ENCODE data around the gene HOXA3. TPM values are rescaled to one million over a fixed set of nuclear protein-coding genes. Genes with fewer than 3 reads are reported as not detected.
A peak's percentile ranks its signal among the peaks of the same experiment; 100 is the strongest.

Gene HOXA3
- total RNA-seq, 1 donor from 2014 or later = 209 TPM

DNA sequence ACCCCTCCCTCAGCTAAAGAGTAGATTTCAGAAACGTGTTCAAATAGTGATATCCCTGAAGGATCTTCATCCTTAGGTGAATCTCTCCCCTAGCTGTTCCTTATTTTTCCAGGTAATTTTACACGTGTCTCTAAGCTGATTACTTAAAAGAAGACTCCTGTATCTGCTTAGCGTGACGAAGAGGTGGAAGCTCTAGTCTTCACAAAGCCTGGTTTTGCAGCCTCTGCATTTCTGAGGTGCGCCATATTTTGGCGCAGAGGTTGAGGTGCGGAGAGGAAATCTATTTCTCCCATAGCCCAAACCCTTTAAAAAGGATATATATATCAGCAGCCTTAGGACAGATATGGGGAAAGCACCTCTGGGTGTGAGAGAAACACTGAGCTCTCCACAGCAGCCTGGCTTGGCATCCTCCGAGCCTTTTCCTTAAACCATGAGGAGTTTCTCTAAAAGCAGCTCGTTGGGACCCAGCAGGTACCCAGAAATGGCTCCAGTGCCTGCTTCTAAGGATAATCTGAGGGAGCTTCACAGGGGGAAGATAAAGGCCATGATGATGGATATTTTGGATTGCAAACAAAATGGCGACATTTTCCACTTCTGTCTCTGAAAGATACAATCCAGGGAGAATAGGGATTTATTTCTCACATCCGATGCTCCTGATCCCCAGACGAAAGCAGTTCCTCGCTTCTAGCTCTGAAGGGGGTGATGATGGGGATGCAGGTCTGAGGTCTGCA lies 46.9 kb downstream of the HOXA3 start:
- H3K9me3 Mint-ChIP-seq = no peaks in the 10 kb centered on the region
- H3K27ac Mint-ChIP-seq = peak overlapping the region; percentile 100
- DNase-seq (ENCODE audit: low spot score in 2 of 2, unreplicated experiment in 2 of 2) = no peak
- H3K4me1 Mint-ChIP-seq = peaks cover 92% of the 10 kb centered on the region
- H3K36me3 Mint-ChIP-seq = peaks cover 8% of the 10 kb centered on the region
- TF ChIP-seq, protein P1, sequence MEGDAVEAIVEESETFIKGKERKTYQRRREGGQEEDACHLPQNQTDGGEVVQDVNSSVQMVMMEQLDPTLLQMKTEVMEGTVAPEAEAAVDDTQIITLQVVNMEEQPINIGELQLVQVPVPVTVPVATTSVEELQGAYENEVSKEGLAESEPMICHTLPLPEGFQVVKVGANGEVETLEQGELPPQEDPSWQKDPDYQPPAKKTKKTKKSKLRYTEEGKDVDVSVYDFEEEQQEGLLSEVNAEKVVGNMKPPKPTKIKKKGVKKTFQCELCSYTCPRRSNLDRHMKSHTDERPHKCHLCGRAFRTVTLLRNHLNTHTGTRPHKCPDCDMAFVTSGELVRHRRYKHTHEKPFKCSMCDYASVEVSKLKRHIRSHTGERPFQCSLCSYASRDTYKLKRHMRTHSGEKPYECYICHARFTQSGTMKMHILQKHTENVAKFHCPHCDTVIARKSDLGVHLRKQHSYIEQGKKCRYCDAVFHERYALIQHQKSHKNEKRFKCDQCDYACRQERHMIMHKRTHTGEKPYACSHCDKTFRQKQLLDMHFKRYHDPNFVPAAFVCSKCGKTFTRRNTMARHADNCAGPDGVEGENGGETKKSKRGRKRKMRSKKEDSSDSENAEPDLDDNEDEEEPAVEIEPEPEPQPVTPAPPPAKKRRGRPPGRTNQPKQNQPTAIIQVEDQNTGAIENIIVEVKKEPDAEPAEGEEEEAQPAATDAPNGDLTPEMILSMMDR (IDR thresholded peaks at IDR 0.05; ENCODE audit: unreplicated experiment) = no peak
- H3K4me3 Mint-ChIP-seq = peak overlapping the region; percentile 98
- H3K27me3 Mint-ChIP-seq (ENCODE audit: low read depth) = no peaks in the 10 kb centered on the region

DNA sequence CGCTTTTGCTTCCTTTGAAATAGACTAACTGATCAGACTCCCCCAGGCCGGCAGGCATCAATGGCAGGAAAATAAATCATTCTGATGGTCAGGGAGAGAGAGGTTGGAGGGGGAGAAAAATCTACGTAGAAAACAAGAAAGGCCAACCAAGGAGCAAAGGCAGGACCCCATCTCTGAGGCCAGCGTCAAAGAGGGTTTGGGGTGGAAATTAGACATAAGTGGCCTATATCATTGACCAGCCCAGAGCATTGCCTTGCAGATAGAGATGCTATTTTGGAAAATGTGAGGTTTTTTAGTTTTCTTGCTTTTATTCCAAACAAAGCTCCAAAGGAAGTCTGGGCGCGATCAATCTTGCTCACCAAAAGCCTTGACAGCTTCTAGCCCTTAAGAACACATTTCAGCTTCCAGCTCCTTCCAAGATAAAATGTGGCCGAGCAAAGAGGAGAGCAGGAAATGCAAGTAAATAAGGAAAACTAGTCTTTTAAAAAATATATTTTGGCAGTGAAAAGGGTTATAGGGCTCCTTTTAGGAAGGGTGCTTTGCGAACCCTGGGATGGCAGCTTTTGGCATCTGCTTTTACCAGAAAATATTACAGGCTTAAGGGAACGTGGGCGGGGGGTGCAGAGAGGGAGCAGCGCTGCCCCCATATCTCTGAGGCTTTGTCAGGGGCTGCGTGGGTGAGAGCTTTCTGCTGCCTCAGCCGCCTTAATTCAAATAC lies 47.9 kb downstream of the HOXA3 start:
- no peak for DNase-seq (ENCODE audit: low spot score in 2 of 2, unreplicated experiment in 2 of 2)
- H3K27me3 Mint-ChIP-seq (ENCODE audit: low read depth) = no peaks in the 10 kb centered on the region
- H3K27ac Mint-ChIP-seq = peak overlapping the region; percentile 100

DNA sequence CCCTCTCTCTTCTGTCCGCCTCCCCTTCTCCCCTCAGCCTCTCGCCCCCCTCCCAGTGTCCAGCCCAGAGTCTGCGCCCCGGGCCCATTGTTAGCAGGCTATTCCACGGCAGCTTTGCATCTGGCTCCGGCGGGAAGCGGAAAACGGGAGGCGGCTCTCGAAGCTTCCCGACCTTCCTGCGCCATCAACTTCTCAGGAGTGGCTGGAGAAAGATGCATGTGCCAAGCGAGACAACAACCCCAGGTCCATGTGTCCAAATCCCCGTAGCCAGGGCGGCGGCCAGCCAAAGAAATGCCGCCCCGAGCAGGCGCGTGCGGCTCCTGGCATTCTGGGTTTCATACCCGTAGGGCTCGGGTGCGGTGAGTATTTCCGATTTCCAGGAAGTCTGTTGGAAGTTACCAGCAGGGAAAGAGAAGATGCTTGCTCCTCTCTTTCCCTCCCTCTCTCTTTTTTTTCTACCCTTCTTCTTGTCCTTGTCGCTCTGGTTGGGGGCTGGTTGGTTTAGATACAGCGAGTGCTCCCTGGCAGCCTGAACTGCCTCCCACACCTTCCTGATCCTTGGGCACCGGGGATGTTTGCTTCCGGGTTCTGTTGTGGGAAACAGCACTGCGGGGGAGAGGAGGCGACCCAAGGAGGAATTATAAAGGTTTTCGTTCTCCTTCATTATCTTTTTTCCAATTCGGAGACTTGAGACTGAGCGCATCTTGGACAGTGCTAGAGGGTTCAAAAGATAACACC lies 48.7 kb downstream of the HOXA3 start:
- Mint-ChIP-seq H3K4me3 (peak overlapping the region; percentile 98), H3K27me3 (ENCODE audit: low read depth) (no peaks in the 10 kb centered on the region), H3K27ac (peak overlapping the region; percentile 100), H3K4me1 (peaks cover 93% of the 10 kb centered on the region), H3K9me3 (no peaks in the 10 kb centered on the region), H3K36me3 (peaks cover 20% of the 10 kb centered on the region)
- DNase-seq (ENCODE audit: low spot score in 2 of 2, unreplicated experiment in 2 of 2) = no peak
- TF ChIP-seq, protein P1 (IDR thresholded peaks at IDR 0.05; ENCODE audit: unreplicated experiment) = no peak

More for the DNA sequence above, 47.9 kb downstream of the HOXA3 start:
- Mint-ChIP-seq H3K9me3 (no peaks in the 10 kb centered on the region), H3K4me3 (peak overlapping the region; percentile 98), H3K36me3 (peaks cover 15% of the 10 kb centered on the region), H3K4me1 (peaks cover 93% of the 10 kb centered on the region)
- TF ChIP-seq, protein P1 (IDR thresholded peaks at IDR 0.05; ENCODE audit: unreplicated experiment) = no peak

DNA sequence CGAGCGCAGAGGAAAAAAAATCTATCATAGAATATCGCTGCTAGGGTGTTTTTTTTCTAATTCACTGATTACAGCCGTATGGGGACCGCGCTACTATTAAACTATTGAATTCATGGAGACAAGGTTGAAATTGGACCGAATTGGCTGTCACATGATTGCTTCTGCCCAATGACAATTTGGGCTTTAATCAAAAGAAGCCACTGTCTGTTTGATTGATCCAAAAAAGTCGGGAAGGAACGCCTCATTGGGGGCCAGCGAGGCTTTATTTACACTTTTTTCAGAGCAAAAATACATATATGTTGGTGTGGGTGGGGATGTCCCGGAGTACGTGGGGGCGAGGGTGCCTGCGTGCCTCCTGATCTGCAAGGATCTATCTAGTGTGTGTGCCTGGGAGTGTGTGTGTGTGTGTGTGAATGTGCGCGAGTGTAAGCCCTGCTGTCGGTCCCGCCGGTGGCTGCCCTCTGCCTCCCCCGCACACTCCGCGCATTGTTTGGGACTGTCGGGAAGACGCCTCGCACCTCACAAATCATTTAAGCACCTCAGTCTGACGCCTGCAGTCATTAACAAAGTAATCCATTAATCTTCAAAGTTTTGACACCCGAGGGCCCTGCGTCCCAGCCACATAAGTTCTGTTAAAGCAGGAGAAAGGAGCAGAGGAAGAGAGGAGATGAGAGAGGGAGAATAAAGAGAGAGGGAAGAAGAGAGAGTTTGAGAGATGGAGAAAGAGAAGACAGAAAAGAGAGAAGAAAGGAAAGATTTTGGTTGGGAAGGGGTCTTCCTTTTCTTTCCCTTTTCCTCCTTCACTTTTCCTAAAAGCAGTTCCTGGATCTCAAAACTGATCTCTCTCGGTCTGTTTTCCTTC lies 49.6 kb downstream of the HOXA3 start, which contains the start of gene HOXA2:
TSS of gene HOXA2 (minus strand) at position 103 of the 862 bp plus-strand sequence. CDS start 183 bp downstream, outside the sequence.
- H3K27ac Mint-ChIP-seq = peak within 1 kb of the TSS; percentile 100
- DNase-seq (ENCODE audit: low spot score in 2 of 2, unreplicated experiment in 2 of 2) = peak in 1 of 2 experiments; percentile 74
- H3K4me3 Mint-ChIP-seq = peak within 1 kb of the TSS; percentile 98
- no peaks in the 10 kb centered on the region for H3K27me3 Mint-ChIP-seq (ENCODE audit: low read depth)
- TF ChIP-seq, protein P1 (IDR thresholded peaks at IDR 0.05; ENCODE audit: unreplicated experiment) = no peak
- H3K4me1 Mint-ChIP-seq = peaks cover 88% of the 10 kb centered on the region
- no peaks in the 10 kb centered on the region for H3K9me3 Mint-ChIP-seq
- H3K36me3 Mint-ChIP-seq = peaks cover 18% of the 10 kb centered on the region

Data from mesothelial cell of epicardium (in vitro differentiated cells).